RCC 7860 (cell line): ENCODE data around the gene CENPS.
"Not testable (repeated sequence)": the region's sequence is repeated elsewhere in the genome, so short reads cannot be mapped to it uniquely, and the experiment has no call there.

Source experiments
- DNase-seq: peaks from one replicate; pipeline ENCODE4 v3.0.0-alpha.2; 2015; ENCODE audit warnings: low spot score
- FAIRE-seq: peaks from 2 replicates; lab custom pipeline; 2012; peaks lifted over from hg19 to GRCh38; lab: Jason Lieb, UNC

The CENPS gene

DNA sequence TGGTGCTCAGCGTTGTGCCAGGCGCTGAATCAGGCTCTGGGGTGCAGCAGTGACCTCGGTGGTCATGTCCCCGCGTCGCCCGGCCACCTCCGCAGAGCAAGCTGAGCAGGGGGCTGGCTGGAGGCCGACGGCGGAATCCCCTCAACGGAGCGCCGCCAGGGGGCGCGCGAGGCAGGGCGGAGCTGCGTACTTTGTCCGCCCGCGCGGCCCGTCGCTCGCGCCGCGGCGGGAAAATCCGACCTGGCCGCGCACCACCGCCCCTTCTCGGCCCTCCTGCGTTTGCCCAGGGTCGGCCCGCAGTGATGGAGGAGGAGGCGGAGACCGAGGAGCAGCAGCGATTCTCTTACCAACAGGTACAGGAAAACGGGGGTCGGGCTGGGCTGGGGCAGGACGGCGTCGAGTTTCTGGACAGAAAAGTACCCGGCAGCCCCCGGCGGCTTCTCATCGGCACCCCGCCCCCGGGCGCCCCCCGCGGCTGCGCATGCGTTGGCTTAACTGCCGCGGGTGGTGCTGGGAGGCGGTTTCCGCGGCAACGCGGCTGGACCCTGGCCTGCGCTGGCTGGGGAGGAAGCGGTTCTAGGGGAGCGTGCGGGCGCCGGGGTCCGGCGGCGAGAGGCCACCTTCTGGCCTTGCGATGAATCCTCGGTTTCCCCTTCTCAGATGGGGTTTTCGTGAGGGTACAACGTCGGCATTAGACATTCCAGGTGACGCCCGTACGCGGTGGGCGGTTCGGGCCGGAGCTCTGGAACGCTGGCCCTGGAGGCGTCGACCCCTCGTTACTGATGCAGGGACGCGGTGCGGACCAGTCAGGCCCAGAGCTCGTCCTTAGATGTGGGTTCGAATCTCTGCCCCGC, at the start of gene CENPS:
CENPS (plus strand) TSS at position 218 of the 854 bp plus-strand sequence; CDS start at position 303, 85 bp downstream.
- FAIRE-seq, result no peak
- DNase-seq, result peak; percentile 61

DNA sequence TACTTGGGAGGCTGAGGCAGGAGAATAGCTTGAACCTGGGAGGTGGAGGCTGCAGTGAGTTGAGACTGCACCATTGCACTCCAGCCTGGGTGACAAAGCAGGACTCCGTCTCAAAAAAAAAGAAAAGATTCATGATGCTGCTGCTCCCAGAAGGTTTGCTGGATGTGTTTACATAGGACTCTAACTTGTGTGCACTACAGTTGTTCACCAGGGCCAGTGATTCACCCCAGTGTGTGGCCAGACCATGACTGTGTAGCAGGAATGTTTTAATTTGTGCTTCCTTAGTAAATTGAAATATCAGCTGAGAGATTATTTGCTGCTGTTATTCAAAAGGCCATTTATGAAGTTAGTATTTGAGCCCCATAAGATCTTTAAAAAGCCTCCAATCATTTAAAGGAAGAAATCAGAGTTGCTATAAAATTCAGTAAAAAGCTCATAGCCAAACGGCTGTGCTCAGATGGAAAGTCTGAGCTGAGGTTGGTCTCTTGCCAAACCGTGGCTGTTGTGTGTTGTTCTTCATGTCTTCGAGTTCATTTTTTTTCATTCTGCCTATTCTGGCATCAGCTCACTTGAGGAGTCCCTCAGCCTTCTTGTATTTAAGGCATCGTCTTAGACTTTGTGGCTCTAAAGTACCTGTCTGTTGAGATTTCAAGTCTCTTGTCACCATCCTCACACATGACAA, 49.5 kb upstream of the CENPS start:
- peak; percentile 20 for FAIRE-seq

GRCh38 chr1:10383630-10384029, 46.6 kb upstream of the CENPS start:
- DNase-seq, result no peak
- no peak for FAIRE-seq

More for the DNA sequence above, 49.5 kb upstream of the CENPS start:
- peak; percentile 61 for DNase-seq

DNA sequence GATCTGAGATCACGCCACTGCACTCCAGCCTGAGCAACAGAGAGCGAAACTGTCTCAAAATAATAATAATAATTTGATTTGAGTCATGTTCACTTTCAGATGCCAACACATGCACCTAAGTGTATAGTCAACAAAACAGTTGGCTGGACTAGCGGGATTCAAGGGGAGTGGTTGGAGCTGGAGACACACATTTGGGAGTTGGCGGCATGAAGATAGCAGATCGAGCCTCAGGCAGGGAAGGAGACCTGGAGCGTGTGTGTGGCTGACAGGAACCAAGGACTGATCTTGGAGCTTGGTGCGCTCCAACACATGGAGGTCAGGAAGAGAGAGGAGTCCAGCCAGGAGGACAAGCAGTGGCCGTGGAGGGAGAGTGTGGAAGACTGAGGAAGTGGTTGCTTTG, 46.0 kb upstream of the CENPS start:
- DNase-seq (no peak), FAIRE-seq (no peak)

DNA sequence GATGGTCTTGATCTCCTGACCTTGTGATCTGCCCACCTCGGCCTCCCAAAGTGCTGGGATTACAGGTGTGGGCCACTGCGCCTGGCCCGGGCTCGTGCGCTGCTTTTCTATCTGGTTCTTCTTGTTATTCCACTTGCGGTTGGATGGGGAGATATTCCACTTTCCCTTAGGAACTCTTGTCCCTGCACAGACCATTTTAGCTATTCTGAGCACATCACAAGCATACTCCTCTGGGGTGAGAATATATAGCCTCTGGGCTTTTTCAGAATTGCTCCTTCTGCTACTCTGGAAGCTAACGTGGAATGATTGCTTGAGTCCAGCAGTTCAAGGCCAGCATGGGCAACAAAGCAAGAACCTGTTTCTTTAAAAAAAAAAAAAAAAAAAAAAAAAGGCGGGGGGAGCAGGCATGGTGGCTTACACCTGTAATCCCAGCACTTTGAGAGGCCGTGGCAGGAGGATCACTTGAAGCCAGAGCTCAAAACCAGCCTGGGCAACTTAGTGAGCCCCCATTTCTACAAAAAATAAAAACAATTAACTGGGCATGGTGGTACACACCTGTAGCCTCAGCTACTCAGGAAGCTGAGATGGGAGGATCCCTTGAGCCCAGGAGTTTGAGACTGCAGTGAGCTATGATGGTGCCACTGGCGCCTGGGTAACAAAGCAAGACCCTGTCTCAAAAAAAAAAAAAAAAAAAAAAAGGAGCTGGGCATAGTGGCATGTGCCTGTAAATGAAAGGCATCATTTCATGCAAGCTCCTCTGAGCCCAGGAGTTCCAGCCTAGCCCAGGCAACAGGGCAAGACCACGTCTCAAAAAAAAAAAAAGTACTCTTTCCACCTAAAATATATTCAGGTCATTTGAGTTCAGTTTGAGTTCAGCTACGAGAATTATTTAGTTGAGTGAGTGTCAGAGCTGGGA, 43.2 kb upstream of the CENPS start:
- DNase-seq (no peak), FAIRE-seq (no peak)

- peak; percentile 16 for FAIRE-seq
Observed at GRCh38 chr1:10387677-10388386, 42.4 kb upstream of the CENPS start.

GRCh38 chr1:10388387-10388715, 41.9 kb upstream of the CENPS start:
- DNase-seq, result no peak
- no peak for FAIRE-seq

More at GRCh38 chr1:10387677-10388386, 42.4 kb upstream of the CENPS start:
- peak; percentile 47 for DNase-seq

DNA sequence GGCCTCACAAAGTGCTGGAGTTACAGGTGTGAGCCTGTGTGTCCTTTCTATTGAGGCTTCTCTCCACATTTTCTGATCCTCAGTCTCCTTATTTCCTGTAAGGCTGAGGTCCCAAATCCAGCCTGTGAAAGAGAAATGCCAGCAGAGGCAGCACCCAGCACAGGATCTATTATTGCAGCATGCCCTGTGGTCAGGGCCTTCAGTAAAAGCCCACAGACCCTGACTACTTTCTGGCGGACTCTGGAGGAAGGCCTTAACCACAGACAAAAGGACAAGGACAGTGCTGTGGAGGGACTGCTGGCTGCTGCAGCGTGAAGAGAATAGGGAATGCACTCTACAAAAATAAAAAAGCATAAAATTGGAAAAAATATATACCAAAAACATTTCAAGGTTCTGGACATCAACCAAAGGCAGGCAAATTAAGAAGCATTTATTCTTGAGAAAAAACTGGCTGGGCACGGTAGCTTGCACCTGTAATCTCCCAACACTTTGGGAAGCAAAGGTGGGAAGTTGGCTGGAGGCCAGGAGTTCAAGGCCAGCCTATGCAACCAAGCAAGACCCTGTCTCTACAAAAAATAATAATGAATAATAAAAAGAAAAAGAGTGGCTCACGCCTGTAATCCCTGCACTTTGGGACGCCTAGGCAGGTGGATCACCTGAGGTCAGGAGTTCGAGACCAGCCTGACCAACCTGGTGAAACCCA, 40.8 kb upstream of the CENPS start:
- FAIRE-seq, result no peak
- no peak for DNase-seq

DNA sequence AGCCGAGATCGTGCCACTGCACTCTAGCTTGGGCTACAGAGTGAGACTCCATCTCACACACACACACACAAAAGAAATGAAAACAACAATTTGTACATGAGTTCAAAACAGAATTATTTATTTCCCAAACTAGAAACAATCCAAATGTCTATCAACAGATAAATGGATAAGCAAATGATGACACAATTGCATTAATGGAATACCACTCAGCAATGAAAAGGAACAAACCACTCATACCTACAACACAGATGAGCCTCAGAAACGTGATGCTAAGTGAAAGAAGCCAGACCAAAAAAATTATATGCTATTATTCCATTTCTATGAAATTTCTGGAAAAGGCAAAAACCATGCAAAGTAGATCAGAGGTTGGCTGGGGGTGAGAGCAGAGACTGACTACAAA, 33.4 kb upstream of the CENPS start:
- DNase-seq, result no peak
- FAIRE-seq, result no peak

GRCh38 chr1:10398278-10398733, 31.9 kb upstream of the CENPS start:
- DNase-seq, result no peak
- no peak for FAIRE-seq

DNA sequence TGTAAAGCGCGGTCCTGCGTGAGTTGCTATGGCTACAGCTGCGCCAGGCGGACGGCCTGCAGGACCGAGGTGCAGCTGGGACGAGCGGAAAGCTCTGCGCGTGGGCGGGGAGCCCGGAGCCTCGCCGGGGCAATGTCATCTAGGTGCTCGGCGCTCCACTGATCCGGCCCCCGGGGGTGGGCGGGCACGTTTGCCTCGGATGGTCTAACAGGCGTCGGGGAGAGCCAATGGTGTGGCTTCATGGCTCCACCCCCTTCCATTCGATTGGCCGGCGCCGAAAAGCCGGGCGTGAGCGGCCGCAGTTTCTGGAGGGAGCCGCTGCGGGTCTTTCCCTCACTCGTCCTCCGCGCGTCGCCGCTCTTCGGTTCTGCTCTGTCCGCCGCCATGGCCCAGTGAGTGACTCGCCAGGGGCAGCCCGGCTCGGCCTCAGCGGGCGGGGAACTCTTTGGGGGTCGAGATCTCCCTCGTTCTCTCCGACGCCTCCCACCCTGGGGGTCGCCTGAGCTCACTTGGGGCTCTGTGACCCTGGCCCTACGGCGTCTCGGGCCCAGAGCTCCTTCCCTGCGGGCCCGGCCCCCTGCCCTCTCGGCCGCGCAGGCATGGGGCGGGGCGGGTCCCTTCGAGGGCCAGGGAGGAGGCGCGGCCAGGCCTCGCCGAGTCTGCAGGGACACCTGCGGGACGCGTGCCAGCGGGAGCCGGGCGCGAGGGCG, 31.3 kb upstream of the CENPS start, which contains the start of gene PGD:
PGD (plus strand) TSS at position 331 of the 710 bp plus-strand sequence; CDS start at position 385, 54 bp downstream.
- peak; percentile 66 for FAIRE-seq
- DNase-seq, result peak; percentile 94

DNA sequence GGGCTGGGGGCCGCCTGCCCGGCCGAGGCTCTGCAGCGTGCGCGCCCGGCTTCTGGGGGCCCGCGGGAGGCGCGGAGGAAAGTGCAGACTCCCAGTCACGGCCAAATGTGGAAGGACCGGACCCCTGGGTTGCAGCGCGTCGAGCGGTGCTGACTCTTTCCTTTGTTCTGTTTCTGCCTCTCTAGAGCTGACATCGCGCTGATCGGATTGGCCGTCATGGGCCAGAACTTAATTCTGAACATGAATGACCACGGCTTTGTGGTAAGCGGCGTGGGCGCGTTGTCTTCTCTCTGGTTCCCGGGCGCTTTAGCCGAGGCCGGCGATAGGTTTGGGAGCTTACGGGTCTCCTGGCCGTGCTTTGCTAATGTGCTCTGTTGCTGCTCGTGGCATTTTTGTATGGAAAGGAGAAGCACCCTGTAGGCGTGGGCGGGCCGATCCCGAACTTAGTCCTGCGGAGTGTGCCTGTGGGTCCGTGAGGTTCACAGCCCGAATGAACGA, 30.7 kb upstream of the CENPS start:
- FAIRE-seq (no peak), DNase-seq (peak; percentile 15)

DNA sequence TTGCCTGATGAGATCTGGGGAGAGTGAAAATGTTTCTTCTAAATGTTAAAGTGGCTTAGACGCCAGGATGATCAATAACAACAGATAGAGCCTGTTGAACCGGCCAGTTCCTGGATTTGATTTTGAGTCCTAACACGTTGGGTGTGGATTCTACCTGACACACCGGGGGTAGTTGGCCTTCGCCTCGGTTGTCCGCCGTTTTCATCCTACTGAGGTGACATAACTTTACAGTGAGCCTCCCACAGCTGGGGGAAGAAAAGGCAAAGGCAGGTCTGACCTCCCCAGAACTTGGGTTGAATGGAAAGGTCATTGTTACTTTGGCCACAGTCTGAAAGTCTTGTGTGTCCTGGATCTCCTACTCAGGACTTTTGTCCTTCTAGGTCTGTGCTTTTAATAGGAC, 30.2 kb upstream of the CENPS start:
- FAIRE-seq (no peak), DNase-seq (no peak)

- DNase-seq, result no peak
- FAIRE-seq, result no peak
Observed at GRCh38 chr1:10401281-10401680, 29.0 kb upstream of the CENPS start.

GRCh38 chr1:10402729-10403274, 27.4 kb upstream of the CENPS start:
- no peak for FAIRE-seq
- peak; percentile 29 for DNase-seq

DNA sequence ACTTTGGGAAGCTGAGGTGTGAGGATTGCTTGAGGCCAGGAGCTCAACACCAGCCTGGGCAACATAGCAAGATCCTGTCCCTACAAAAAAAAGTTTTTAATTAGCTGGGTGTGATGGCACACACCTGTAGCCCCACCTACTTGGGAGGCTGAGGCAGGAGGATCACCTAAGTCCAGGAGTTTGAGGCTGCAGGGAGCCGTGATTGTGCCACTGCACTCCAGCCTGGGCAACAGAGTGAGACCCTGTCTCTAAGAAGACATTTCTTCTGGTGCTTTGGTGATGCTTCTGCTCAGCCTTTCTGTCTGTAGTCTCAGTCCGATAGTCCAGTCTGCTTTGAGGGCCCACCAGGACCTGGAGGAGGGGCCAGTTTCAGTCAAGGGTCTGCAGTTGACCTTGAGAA, 23.0 kb upstream of the CENPS start:
- FAIRE-seq, result no peak
- DNase-seq, result no peak

GRCh38 chr1:10415211-10415930, 14.9 kb upstream of the CENPS start:
- DNase-seq (peak; percentile 38), FAIRE-seq (peak; percentile 40)

DNA sequence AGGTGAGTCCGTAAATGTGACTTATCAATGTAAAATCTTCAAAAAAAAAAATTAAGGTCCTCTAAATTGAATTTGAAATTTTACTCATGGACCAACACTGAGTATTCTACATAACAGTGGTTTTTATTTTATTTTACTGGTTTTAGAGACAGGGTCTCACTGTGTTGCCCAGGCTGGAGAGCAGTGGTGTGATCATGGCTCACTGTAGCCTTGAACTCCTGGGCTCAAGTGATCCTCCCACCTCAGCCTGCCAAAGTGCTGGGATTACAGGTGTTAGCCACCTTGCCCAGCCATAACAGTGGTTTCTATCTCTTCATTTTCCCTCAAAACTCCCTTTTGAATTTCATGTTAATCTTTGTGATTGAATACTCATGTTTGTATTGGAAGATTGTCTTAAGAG, 14.3 kb upstream of the CENPS start:
- DNase-seq, FAIRE-seq: not testable (repeated sequence)
